NT2/D1 (cell line): ENCODE results near the gene CAMK1D.

Experiments
- SUZ12 ChIP-seq: IDR thresholded peaks from 2 replicates; pipeline ENCODE4 v1.6.1; 2011; ENCODE audit not compliant: insufficient read length, insufficient read depth; ENCODE audit errors: extremely low read depth
- YY1 ChIP-seq: IDR thresholded peaks from 2 replicates; pipeline ENCODE4 v1.6.1; 2011; ENCODE audit not compliant: insufficient read length, insufficient read depth

DNA sequence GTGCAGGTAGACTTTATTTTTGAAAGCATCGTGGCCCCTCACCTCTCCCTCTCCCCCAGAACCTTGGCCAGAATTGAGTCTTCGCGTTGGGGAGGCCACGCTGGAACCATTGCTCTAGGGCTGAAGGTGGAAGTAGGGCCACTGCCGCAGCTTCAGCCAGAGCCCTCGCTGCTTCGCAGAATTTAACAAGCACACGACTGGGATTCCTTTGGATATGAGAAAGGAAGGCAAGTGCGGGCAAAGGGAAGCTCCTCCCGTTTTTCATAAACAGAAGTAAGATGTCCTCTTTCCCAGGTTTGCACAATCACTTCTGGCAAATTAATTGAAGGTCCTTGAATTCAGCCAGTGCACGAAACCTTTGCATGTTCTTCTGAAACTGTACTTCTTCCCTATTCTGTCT is 484.1 kb downstream of the CAMK1D start:
- TF ChIP-seq SUZ12 (no peak), YY1 (no peak)
